ENCODE data around the gene KAZN.

GRCh38 chr1:15155888-15156741 lies 557.6 kb downstream of the KAZN start:
- TF ChIP-seq CTCF (IDR thresholded peaks at IDR 0.05) (no peak), POLR2A (IDR thresholded peaks at IDR 0.05) (no peak), EP300 (IDR thresholded peaks at IDR 0.05) (no peak)
